H9 (cell line): ENCODE results near the gene PARD6B. TPM values are rescaled to one million over a fixed set of nuclear protein-coding genes. Genes with fewer than 3 reads are reported as not detected.

Source experiments
- DNase-seq: peaks from one replicate; pipeline ENCODE4 v3.0.0-alpha.2; 2017
- H2AFZ ChIP-seq: one replicate; pipeline ENCODE4 v1.6.1; 2013; ENCODE audit warnings: mild to moderate bottlenecking, low read length, control low read depth, moderate library complexity
- H2AK5ac ChIP-seq: 2 replicates; pipeline ENCODE4 v1.6.1; 2013; ENCODE audit warnings: low read length, control low read depth, mixed read lengths; ENCODE audit not compliant: insufficient read length
- H2BK120ac ChIP-seq: one replicate; pipeline ENCODE4 v1.6.1; 2013; ENCODE audit warnings: low read depth, mild to moderate bottlenecking, low read length, control low read depth, inconsistent platforms; ENCODE audit not compliant: poor library complexity, severe bottlenecking
- H2BK12ac ChIP-seq: 2 replicates; pipeline ENCODE4 v1.6.1; 2013; ENCODE audit warnings: low read length, control low read depth, mixed read lengths, low read depth; ENCODE audit not compliant: insufficient read length
- H2BK15ac ChIP-seq: 2 replicates; pipeline ENCODE4 v1.6.1; 2013; ENCODE audit warnings: low read depth, low read length, control low read depth
- H2BK20ac ChIP-seq: one replicate; pipeline ENCODE4 v1.6.1; 2013; ENCODE audit warnings: low read depth, mild to moderate bottlenecking, low read length, control low read depth, inconsistent platforms; ENCODE audit not compliant: poor library complexity, severe bottlenecking
- H2BK5ac ChIP-seq: 2 replicates; pipeline ENCODE4 v1.6.1; 2013; ENCODE audit warnings: low read length, control low read depth, mixed read lengths; ENCODE audit not compliant: insufficient read length
- H3K14ac ChIP-seq: 2 replicates; pipeline ENCODE4 v1.6.1; 2013; ENCODE audit warnings: low read length, control low read depth; ENCODE audit not compliant: insufficient read depth
- H3K18ac ChIP-seq: 2 replicates; pipeline ENCODE4 v1.6.1; 2013; ENCODE audit warnings: low read depth, mild to moderate bottlenecking, mixed read lengths, low read length, control low read depth; ENCODE audit not compliant: insufficient read length
- H3K23ac ChIP-seq: 2 replicates; pipeline ENCODE4 v1.6.1; 2013; ENCODE audit warnings: low read length, control low read depth, mixed read lengths, low read depth; ENCODE audit not compliant: insufficient read length
- H3K23me2 ChIP-seq: 2 replicates; pipeline ENCODE4 v1.6.1; 2013; ENCODE audit warnings: low read depth, mild to moderate bottlenecking, mixed read lengths, low read length, control low read depth; ENCODE audit not compliant: insufficient read length, poor library complexity, severe bottlenecking
- H3K27ac ChIP-seq: 2 replicates; pipeline ENCODE4 v1.5.1; 2013; ENCODE audit warnings: low read length, control low read depth, mixed read lengths, low read depth; ENCODE audit not compliant: insufficient read length
- H3K27me3 ChIP-seq: 2 replicates; pipeline ENCODE4 v1.6.1; 2013; ENCODE audit warnings: low read length, control low read depth, inconsistent platforms; ENCODE audit not compliant: insufficient read depth
- H3K4ac ChIP-seq: 2 replicates; pipeline ENCODE4 v1.6.1; 2013; ENCODE audit warnings: low read depth, mild to moderate bottlenecking, control low read depth, inconsistent platforms, low read length, moderate library complexity
- H3K4me1 ChIP-seq: 2 replicates; pipeline ENCODE4 v1.6.1; 2013; ENCODE audit warnings: low read length, control low read depth, inconsistent platforms; ENCODE audit not compliant: insufficient read depth
- H3K4me2 ChIP-seq: 2 replicates; pipeline ENCODE4 v1.6.1; 2013; ENCODE audit warnings: low read length, control low read depth, mixed read lengths; ENCODE audit not compliant: insufficient read length, insufficient read depth
- H3K56ac ChIP-seq: 2 replicates; pipeline ENCODE4 v1.6.1; 2013; ENCODE audit warnings: low read depth, mild to moderate bottlenecking, mixed read lengths, low read length, control low read depth; ENCODE audit not compliant: insufficient read length
- H3K79me1 ChIP-seq: 2 replicates; pipeline ENCODE4 v1.6.1; 2013; ENCODE audit warnings: low read depth, mild to moderate bottlenecking, moderate library complexity, low read length, control low read depth, inconsistent platforms; ENCODE audit not compliant: insufficient read depth, poor library complexity, severe bottlenecking
- H3K79me2 ChIP-seq: 2 replicates; pipeline ENCODE4 v1.6.1; 2013; ENCODE audit warnings: low read length, control low read depth, inconsistent platforms; ENCODE audit not compliant: insufficient read depth
- H3K9ac ChIP-seq: 2 replicates; pipeline ENCODE4 v1.6.1; 2013; ENCODE audit warnings: low read length, control low read depth, mixed read lengths; ENCODE audit not compliant: insufficient read length; ENCODE audit errors: extremely low read depth
- H3K9me3 ChIP-seq: one replicate; pipeline ENCODE4 v1.6.1; 2013; ENCODE audit warnings: low read depth, low read length, inconsistent platforms; ENCODE audit not compliant: control insufficient read depth
- H3T11ph ChIP-seq: one replicate; pipeline ENCODE4 v1.6.1; 2013; ENCODE audit warnings: mild to moderate bottlenecking, low read length, control low read depth, inconsistent platforms
- H4K20me1 ChIP-seq: one replicate; pipeline ENCODE4 v1.6.1; 2013; ENCODE audit not compliant: control insufficient read depth, insufficient read length, insufficient read depth
- H4K5ac ChIP-seq: 2 replicates; pipeline ENCODE4 v1.6.1; 2013; ENCODE audit warnings: low read depth, mild to moderate bottlenecking, mixed read lengths, low read length, control low read depth; ENCODE audit not compliant: insufficient read length
- H4K8ac ChIP-seq: replicated peaks from 2 replicates; pipeline ENCODE4 v1.6.1; 2013; ENCODE audit warnings: low read length, control low read depth, mixed read lengths, low read depth; ENCODE audit not compliant: insufficient read length
- H4K91ac ChIP-seq: 2 replicates; pipeline ENCODE4 v1.6.1; 2013; ENCODE audit warnings: low read depth, mild to moderate bottlenecking, moderate library complexity, mixed read lengths, low read length, control low read depth; ENCODE audit not compliant: insufficient read length
- H3K27ac Mint-ChIP-seq, 3 experiments: 2 replicates in 2 of 3; 3 replicates in 1 of 3; pipeline ENCODE4 v1.8.0; 2020 to 2021; ENCODE audit warnings: mixed read lengths in 3 of 3, mild to moderate bottlenecking in 1 of 3, moderate library complexity in 1 of 3
- H3K27me3 Mint-ChIP-seq: 2 replicates; pipeline ENCODE4 v1.8.0; 2021; ENCODE audit warnings: low read depth, mild to moderate bottlenecking, moderate library complexity, mixed read lengths
- H3K36me3 Mint-ChIP-seq, 3 experiments: 2 replicates in 2 of 3; 3 replicates in 1 of 3; pipeline ENCODE4 v1.8.0; 2020 to 2021; ENCODE audit warnings: low read depth in 3 of 3, mixed read lengths in 3 of 3; ENCODE audit not compliant: insufficient read depth in 1 of 3
- H3K4me1 Mint-ChIP-seq, 2 experiments: 2 replicates each; pipeline ENCODE4 v1.8.0; 2020; ENCODE audit warnings: mixed read lengths in 2 of 2
- H3K4me3 Mint-ChIP-seq, 2 experiments: 2 replicates in 1 of 2; 3 replicates in 1 of 2; pipeline ENCODE4 v1.8.0; 2020 to 2021; ENCODE audit warnings: mild to moderate bottlenecking in 2 of 2, mixed read lengths in 2 of 2, moderate library complexity in 1 of 2
- H3K9me3 Mint-ChIP-seq, 2 experiments: 2 replicates in 1 of 2; 3 replicates in 1 of 2; pipeline ENCODE4 v1.8.0; 2020; ENCODE audit warnings: mild to moderate bottlenecking in 2 of 2, mixed read lengths in 2 of 2, moderate library complexity in 1 of 2
- WGBS: extraction: QIAGEN DNeasy Blood & Tissue Kit; methylation state at CpG from one replicate; pipeline ENCODE4 v1.1.7; 2013; ENCODE audit warnings: missing lambda C conversion rate, low lambda C conversion rate, mixed read lengths; ENCODE audit not compliant: insufficient read length; ENCODE audit errors: extremely low coverage; 5-methylcytosine and 5-hydroxymethylcytosine counted together
- total RNA-seq: library from RNA; stranded (reverse); gene quantifications from 2 replicates; pipeline ENCODE4 v1.2.1, GENCODE V29; 2021
- TF ChIP-seq, protein P1 (sequence below): fragments of 200-600 bp; sonication (generic); conservative IDR thresholded peaks from 3 replicates; pipeline ENCODE4 v1.8.0; 2021; ENCODE audit warnings: antibody characterized with exemption, mild to moderate bottlenecking

PARD6B gene
- total RNA-seq, 1 experiment from 2014 or later = 27.4 TPM

DNA sequence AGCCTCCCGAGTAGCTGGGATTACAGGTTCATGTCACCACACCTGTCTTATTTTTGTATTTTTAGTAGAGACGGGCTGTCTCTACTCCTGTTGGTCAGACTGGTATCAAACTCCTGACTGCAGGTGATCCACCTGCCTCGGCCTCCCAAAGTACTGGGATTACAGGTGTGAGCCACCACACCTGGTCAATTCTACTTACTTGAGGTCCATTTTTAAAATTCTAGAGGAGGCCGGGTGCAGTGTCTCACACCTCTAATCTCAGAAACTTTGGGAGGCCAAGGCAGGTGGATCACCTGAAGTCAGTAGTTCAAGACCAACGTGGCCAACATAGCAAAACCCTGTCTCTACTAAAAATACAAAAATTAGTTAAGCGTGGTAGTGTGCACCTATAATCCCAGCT lies 47.8 kb upstream of the PARD6B start:
- Histone ChIP-seq H3K23me2 (no peaks in the 10 kb centered on the region), H2BK20ac (no peak overlapping the region), H4K91ac (no peak overlapping the region), H3K4me1 (0 out of 2 replicates have a peak, but pooled peaks cover under 1% of the 10 kb centered on the region), H4K8ac (no peak overlapping the region), H3K79me1 (no peaks in the 10 kb centered on the region), H3K27ac (no peak overlapping the region), H3K18ac (no peak overlapping the region), H2BK120ac (no peak overlapping the region), H4K20me1 (no peaks in the 10 kb centered on the region), H3K4ac (no peak overlapping the region), H2BK15ac (no peak overlapping the region), H2AFZ (no peak overlapping the region), H3K79me2 (no peaks in the 10 kb centered on the region), H3K14ac (no peak overlapping the region), H4K5ac (no peak overlapping the region), H3K27me3 (no peaks in the 10 kb centered on the region), H3K23ac (no peak overlapping the region), H2AK5ac (no peak overlapping the region), H3K9me3 (no peaks in the 10 kb centered on the region), H3K9ac (no peak overlapping the region), H2BK12ac (no peak overlapping the region), H2BK5ac (no peak overlapping the region), H3K4me2 (no peak overlapping the region), H3T11ph (no peak overlapping the region), H3K56ac (no peak overlapping the region)
- H3K4me1 Mint-ChIP-seq = peaks cover under 1 to 10% of the 10 kb centered on the region in 2 experiments
- no CpG with 5 or more reads among the region's 6 CpGs for WGBS
- no peak for DNase-seq
- H3K9me3 Mint-ChIP-seq = no peaks in the 10 kb centered on the region
- H3K27ac Mint-ChIP-seq = no peak overlapping the region
- no peaks in the 10 kb centered on the region for H3K36me3 Mint-ChIP-seq
- no peaks in the 10 kb centered on the region for H3K27me3 Mint-ChIP-seq
- TF ChIP-seq, protein P1, sequence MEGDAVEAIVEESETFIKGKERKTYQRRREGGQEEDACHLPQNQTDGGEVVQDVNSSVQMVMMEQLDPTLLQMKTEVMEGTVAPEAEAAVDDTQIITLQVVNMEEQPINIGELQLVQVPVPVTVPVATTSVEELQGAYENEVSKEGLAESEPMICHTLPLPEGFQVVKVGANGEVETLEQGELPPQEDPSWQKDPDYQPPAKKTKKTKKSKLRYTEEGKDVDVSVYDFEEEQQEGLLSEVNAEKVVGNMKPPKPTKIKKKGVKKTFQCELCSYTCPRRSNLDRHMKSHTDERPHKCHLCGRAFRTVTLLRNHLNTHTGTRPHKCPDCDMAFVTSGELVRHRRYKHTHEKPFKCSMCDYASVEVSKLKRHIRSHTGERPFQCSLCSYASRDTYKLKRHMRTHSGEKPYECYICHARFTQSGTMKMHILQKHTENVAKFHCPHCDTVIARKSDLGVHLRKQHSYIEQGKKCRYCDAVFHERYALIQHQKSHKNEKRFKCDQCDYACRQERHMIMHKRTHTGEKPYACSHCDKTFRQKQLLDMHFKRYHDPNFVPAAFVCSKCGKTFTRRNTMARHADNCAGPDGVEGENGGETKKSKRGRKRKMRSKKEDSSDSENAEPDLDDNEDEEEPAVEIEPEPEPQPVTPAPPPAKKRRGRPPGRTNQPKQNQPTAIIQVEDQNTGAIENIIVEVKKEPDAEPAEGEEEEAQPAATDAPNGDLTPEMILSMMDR = no peak
- no peak overlapping the region for H3K4me3 Mint-ChIP-seq
